HG03039 (cell line): ENCODE measurements around the gene VMP1.
"Not testable (repeated sequence)": the region's sequence is repeated elsewhere in the genome, so short reads cannot be mapped to it uniquely, and the experiment has no call there.

Experiments used
- ATAC-seq: cut with Tn5 transposase; IDR thresholded peaks from one replicate; pipeline ENCODE4 v1.9.1; 2021; ENCODE audit warnings: mild to moderate bottlenecking, moderate library complexity; ENCODE audit not compliant: unreplicated experiment

VMP1 gene

GRCh38 chr17:59856859-59857794, 149.7 kb downstream of the VMP1 start:
- ATAC-seq, result no peak

DNA sequence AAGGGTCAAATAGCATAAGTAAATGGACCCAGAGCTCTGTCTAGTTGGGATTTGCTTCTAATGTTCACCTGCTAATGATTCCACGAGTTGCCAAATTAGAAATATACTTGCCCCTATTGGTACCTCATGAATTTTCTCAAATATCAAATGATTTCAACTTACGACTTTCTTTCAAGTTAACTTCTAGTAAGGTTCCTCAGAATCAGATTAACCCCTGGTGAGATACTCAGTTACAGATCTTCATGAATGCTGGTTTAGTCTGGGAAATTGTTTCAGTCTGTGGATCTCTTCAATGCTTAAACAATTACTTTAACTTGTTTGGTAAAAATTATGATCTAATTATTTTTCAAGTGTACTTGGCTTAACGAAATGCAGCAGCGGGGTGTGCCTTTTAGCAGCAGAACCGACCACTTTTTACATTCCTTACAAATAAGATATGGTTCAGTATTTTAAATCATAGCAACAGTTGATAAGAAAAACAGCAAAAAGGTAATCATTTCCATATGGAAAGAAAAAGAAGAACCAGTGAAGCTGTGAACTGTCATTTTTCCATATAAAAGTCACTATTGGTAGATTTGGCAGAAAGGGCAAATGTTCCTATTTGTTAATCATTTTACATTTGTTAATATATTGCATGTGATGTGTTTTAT, 150.8 kb downstream of the VMP1 start:
- no peak for ATAC-seq

DNA sequence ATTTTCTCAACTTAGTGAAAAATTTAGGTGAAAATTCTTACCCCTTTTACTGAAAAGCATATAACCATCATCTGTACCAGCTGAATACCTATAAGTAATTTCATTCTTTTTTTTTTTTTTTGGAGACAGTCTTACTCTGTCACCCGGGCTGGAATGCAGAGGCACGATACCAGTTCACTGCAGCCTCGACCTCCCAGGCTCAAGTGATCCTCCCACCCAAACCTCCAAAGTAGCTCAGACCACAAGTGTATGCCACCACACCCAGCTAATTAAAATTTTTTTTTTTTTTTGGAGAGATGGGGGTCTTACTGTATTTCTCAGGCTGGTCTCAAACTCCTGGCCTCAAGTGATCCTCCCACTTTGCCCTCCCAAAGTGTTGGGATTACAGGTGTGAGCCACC, 151.5 kb downstream of the VMP1 start:
- ATAC-seq, result no peak

DNA sequence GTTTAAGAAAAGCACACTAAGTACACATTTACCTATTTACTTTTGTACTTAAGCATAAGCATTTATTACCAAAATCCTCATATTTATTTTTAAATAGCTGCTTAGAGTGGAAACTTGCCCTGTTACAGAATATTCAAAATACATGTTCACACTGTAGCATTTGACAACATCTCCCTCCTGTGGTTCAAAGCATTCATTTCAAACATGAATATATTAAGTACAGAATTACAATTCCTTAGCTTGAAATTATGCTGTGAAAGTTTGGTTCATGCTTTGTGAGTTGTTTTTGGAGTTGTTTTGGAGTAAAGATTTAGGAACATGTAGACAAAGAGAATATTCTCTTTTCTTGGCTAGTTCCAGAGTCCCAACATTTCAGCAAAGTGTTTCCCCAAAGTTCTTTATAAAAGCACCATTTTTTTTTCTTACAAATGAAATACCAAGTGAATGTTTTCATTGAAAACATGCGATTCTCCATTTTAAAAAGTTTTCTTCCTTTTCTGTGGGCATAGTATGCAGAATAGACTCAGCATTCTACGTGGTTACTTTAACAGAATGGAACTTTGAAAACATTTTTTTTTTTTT, 152.1 kb downstream of the VMP1 start:
- no peak for ATAC-seq

- ATAC-seq, result no peak
Observed at GRCh38 chr17:59863616-59864015, 156.2 kb downstream of the VMP1 start.

- ATAC-seq, result no peak
Observed at GRCh38 chr17:59869941-59870218, 162.4 kb downstream of the VMP1 start.

DNA sequence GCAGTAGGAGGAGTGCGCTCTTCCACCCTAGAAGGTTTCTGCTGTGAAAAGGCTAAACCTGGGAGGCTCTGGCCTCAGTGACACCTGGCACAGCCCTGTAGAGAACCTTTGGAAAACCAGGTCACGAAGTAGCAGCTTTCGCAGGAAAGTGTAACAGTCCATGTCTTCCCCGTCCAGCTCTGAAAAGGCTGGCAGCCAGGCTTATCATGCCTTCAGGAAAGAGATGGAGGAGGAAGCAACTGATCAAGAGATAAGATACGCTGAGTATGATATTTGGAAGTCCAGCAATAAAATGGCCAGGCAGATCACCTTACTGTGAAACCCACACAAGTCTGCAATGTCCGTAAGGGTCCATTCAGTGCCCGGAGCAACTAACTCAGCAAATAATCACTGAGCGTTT, 163.0 kb downstream of the VMP1 start:
- no peak for ATAC-seq

DNA sequence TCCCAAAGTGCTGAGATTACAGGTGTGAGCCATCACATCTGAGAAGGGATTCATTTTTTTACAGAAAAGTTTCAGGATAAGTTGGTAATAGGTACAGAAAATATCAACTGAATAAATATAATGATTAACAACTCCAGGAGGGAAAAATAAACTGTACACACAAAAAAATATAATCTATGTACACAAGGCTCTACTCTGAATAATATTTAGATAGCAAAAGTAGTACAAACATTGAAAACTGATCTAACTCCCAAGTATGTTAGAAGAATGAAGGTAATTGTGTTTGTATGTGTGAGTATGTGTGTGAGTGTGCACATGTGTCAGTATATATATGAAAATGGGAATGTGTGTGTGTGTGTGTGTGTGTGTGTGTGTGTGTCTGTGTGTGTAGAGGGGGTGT, 164.9 kb downstream of the VMP1 start:
- no peak for ATAC-seq

GRCh38 chr17:59873414-59873813, 166.0 kb downstream of the VMP1 start:
- ATAC-seq, result not testable (repeated sequence)

DNA sequence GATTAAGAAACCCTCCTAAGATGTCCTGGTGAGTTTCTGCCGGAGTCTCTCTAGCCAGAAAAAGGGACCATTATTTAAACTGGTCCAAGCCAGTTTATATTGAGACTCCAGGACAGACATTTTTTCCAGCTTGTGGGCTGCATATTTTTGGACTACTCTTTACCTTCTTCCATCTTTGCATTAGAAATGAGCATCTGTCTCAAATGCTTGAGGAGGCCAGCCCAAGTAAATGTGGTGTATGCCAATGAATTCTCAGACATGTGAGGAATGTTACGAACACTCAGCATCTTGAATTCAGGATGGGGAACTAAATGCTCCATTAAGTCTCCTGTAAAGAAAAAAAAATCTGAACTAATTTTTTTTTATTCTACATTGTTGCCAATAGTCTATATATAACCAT, 166.9 kb downstream of the VMP1 start:
- no peak for ATAC-seq

DNA sequence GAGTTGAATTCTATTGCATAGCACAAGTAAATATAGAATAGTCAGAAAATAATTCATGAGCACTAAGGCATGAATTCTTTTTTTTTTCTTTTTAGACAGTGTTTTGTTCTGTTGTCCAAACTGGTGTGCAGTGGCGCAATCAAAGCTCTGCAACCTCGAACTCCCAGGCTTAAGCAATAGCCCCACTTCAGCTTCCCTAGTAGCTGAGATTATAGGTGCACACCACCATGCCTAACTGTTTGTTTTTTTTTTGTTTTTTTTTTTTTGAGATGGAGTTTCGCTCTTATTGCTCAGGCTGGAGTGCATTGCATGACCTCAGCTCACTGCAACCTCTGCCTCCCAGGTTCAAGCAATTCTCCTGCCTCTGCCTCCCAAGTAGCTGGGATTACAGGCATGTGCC, 168.7 kb downstream of the VMP1 start:
- no peak for ATAC-seq

- ATAC-seq, result no peak
Observed at GRCh38 chr17:59877965-59878364, 170.5 kb downstream of the VMP1 start.

DNA sequence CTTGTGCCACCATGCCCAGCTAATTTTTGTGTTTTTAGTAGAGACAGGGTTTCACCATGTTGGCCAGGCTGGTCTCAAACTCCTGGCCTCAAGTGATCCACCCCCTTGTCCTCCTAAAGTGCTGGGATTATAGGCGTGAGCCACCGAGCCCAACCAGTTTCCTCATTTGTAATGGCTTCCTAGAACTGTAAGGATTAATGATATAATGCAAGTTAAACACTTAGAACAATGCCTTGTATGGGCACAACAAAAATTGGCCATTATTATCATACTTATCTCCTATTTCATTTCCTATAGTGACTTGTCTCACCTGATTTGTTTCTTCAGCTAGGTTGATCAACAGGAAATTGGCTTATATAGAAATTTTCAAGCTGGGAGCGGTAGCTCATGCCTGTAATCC, 171.2 kb downstream of the VMP1 start:
- no peak for ATAC-seq

DNA sequence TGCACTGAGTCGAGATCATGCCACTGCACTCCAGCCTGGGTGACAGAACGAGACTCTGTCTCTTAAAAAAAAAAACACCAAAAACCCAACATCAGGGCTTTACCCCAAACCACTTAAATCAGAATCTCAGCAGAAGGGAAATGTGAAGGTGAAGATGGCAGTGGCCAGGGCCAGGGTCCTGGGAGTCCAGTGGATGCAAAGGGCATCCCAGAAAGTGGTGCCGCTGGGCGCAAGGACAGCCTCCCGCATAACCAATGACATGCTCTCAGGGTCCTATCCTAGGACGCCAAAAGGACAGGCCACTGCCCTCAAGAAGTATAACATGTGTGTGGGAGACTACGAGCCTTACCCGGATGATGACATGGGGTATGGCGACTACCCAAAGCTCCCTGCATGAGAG, 177.4 kb downstream of the VMP1 start:
- no peak for ATAC-seq

GRCh38 chr17:59888145-59888750, 180.8 kb downstream of the VMP1 start:
- ATAC-seq, result no peak

DNA sequence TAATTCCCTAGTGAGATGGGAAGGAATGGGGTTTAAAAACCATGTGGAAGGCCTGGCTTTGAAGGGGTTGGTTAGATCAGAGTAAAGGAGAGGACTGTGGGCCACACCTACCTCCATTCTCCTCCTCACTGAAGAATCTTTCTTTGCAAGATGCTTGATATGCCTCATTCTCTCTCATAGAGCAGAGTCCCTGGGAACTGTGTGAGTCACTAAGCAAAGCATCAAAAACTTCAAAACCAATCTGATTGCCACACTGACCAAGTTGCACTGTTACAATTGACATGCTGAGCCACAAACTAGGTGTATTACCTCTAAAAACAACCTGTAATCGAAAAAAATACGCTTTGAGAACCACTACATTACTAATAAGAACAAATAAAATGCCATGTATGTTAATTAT, 183.3 kb downstream of the VMP1 start:
- no peak for ATAC-seq
